Endothelial cell of umbilical vein (primary cell): ENCODE measurements around the gene MRO. TPM values are rescaled to one million over a fixed set of nuclear protein-coding genes. Genes with fewer than 3 reads are reported as not detected.

Source experiments
- BruUV-seq: library from RNA; stranded (reverse); fragments of 400-500 nt; replicated peaks from 2 replicates; lab custom pipeline; 2021; lab: Mats Ljungman, UMichigan
- CTCF ChIA-PET: fragments of 300-600, 350-600 bp; sonication (Branson Sonifier 250); formaldehyde crosslinking; loops from one replicate; lab custom pipeline; 2021; ENCODE audit warnings: antibody characterized with exemption, inconsistent platforms; lab: Charles Lee
- POLR2A ChIA-PET: fragments of 300-600, 350-600 bp; sonication (Branson Sonifier 250); formaldehyde crosslinking; loops from one replicate; lab custom pipeline; 2021; ENCODE audit warnings: antibody characterized with exemption, inconsistent platforms; lab: Charles Lee
- DNase-seq: peaks from one replicate; pipeline ENCODE4 v3.0.0-alpha.2; 2011; ENCODE audit warnings: low read depth, low spot score
- FAIRE-seq: peaks from 2 replicates; lab custom pipeline; 2011; peaks lifted over from hg19 to GRCh38; lab: Jason Lieb, UNC
- H2AFZ ChIP-seq: 2 replicates; pipeline ENCODE4 v1.6.0; 2012; ENCODE audit warnings: low read depth, low read length, control low read depth, inconsistent platforms
- H3K27ac ChIP-seq: 2 replicates; pipeline ENCODE4 v1.5.1; 2011; ENCODE audit warnings: low read depth, mild to moderate bottlenecking, control low read depth, low read length, moderate library complexity; ENCODE audit not compliant: insufficient read depth
- H3K27me3 ChIP-seq, 2 experiments: 2 replicates each; pipeline versions ENCODE4 v1.6.0 to v1.6.1; 2011; ENCODE audit warnings: low read length in 2 of 2, mixed read lengths in 1 of 2; ENCODE audit not compliant: control insufficient read depth in 2 of 2, insufficient read depth in 2 of 2
- H3K36me3 ChIP-seq, 2 experiments: 2 replicates in 1 of 2; 3 replicates in 1 of 2; pipeline ENCODE4 v1.5.1; 2011; ENCODE audit warnings: low read length in 2 of 2, mild to moderate bottlenecking in 1 of 2, moderate library complexity in 1 of 2; ENCODE audit not compliant: control insufficient read depth in 2 of 2, insufficient read depth in 2 of 2; ENCODE audit errors: extremely low read depth in 1 of 2
- H3K4me1 ChIP-seq: 3 replicates; pipeline ENCODE4 v1.5.1; 2011; ENCODE audit warnings: mild to moderate bottlenecking, low read length; ENCODE audit not compliant: control insufficient read depth, insufficient read depth; ENCODE audit errors: extremely low read depth
- H3K4me2 ChIP-seq: 2 replicates; pipeline ENCODE4 v1.6.1; 2011; ENCODE audit warnings: low read length, control low read depth, mixed read lengths; ENCODE audit not compliant: insufficient read depth
- H3K4me3 ChIP-seq, 3 experiments: fragments of 200-600 bp in 1 of 3; sonication (generic), shearing (Covaris generic) in 1 of 3; replicated peaks in 1 of 3; 2 replicates each; pipeline ENCODE4 v1.5.1; 2011 to 2016; ENCODE audit warnings: control low read depth in 3 of 3, low read length in 3 of 3, mild to moderate bottlenecking in 2 of 3, inconsistent platforms in 1 of 3, low read depth in 1 of 3, moderate library complexity in 1 of 3; ENCODE audit not compliant: insufficient read depth in 1 of 3
- H3K79me2 ChIP-seq: 2 replicates; pipeline ENCODE4 v1.6.0; 2012; ENCODE audit warnings: low read length, inconsistent platforms; ENCODE audit not compliant: control insufficient read depth, insufficient read depth
- H3K9ac ChIP-seq: replicated peaks from 2 replicates; pipeline ENCODE3; 2011; ENCODE audit warnings: low read length, control low read depth; ENCODE audit not compliant: insufficient read depth; ENCODE audit errors: extremely low read depth
- H3K9me1 ChIP-seq: replicated peaks from 3 replicates; pipeline ENCODE4 v1.6.0; 2011; ENCODE audit warnings: mild to moderate bottlenecking, low read length; ENCODE audit not compliant: control insufficient read depth, insufficient read depth; ENCODE audit errors: extremely low read depth
- H3K9me3 ChIP-seq: replicated peaks from 2 replicates; pipeline ENCODE4 v1.5.1; 2012; ENCODE audit warnings: low read length, inconsistent platforms; ENCODE audit not compliant: control insufficient read depth, insufficient read depth
- H4K20me1 ChIP-seq: replicated peaks from 2 replicates; pipeline ENCODE3; 2011; ENCODE audit warnings: mild to moderate bottlenecking, low read length; ENCODE audit not compliant: control insufficient read depth, insufficient read depth; ENCODE audit errors: extremely low read depth
- EZH2 ChIP-seq: IDR thresholded peaks from 2 replicates; pipeline ENCODE4 v1.6.1; 2012; ENCODE audit warnings: borderline replicate concordance, low read depth, mild to moderate bottlenecking, moderate library complexity, low read length, inconsistent platforms; ENCODE audit not compliant: severe bottlenecking
- FOS ChIP-seq: IDR thresholded peaks from 2 replicates; pipeline ENCODE4 v1.6.1; 2011; ENCODE audit warnings: mild to moderate bottlenecking, low read length, moderate library complexity, borderline replicate concordance; ENCODE audit not compliant: insufficient read depth
- GATA2 ChIP-seq: IDR thresholded peaks from 2 replicates; pipeline ENCODE4 v1.7.0; 2011; ENCODE audit warnings: low read depth, mild to moderate bottlenecking, moderate library complexity, mixed read lengths, low read length; ENCODE audit not compliant: insufficient read length, insufficient read depth
- JUN ChIP-seq: IDR thresholded peaks from 2 replicates; pipeline ENCODE4 v1.6.1; 2011; ENCODE audit warnings: borderline replicate concordance, low read depth; ENCODE audit not compliant: insufficient read length, insufficient read depth
- MAX ChIP-seq: IDR thresholded peaks from 2 replicates; pipeline ENCODE4 v1.6.1; 2011; ENCODE audit not compliant: insufficient read depth, insufficient read length
- MYC ChIP-seq: IDR thresholded peaks from one replicate; pipeline ENCODE4 v1.6.1; 2011; ENCODE audit warnings: mild to moderate bottlenecking, low read depth, low read length
- POLR2A ChIP-seq: IDR thresholded peaks from 2 replicates; pipeline ENCODE4 v1.6.1; 2012; ENCODE audit warnings: low read depth, mild to moderate bottlenecking, control low read depth, low read length
- POLR2AphosphoS5 ChIP-seq: IDR thresholded peaks from 2 replicates; pipeline ENCODE4 v1.6.1; 2012; ENCODE audit warnings: low read depth, mild to moderate bottlenecking, control low read depth, low read length, moderate library complexity; ENCODE audit not compliant: insufficient read depth
- dilution Hi-C: fragments of 300-500 bp; cut with MboI; formaldehyde crosslinking; loops from one replicate; pipeline ENCODE4 v1.15.0; 2019; ENCODE audit warnings: low sequenced_read_pairs; ENCODE audit not compliant: extremely low pct_ligation_motif_present
- intact Hi-C: fragments of 100-400 bp; cut with micrococcal nuclease; formaldehyde crosslinking; loops from one replicate; pipeline ENCODE4 v1.10.0; 2022
- polyA plus RNA-seq, 4 experiments: library from polyadenylated mRNA; depleted of rRNA in 3 of 4; stranded (reverse) in 3 of 4; unstranded in 1 of 4; fragments of >200 nt; gene quantifications; 2 replicates each; pipeline versions ENCODE4 v1.2.1 to v1.2.3, GENCODE V29; 2011 to 2012; ENCODE audit warnings: missing spikeins in 1 of 4
- total RNA-seq: library from RNA; stranded (reverse); gene quantifications from 2 replicates; pipeline ENCODE4 v1.2.3, GENCODE V29; 2021
- TF ChIP-seq, protein P1 (sequence below), 2 donors: IDR thresholded peaks; 1 replicate in 1 of 2; 2 replicates in 1 of 2; pipeline ENCODE4 v1.5.1; 2011; ENCODE audit warnings: low read length in 2 of 2, mild to moderate bottlenecking in 2 of 2, moderate library complexity in 2 of 2, control low read depth in 1 of 2, inconsistent platforms in 1 of 2, low read depth in 1 of 2; ENCODE audit not compliant: insufficient read depth in 1 of 2; ENCODE audit errors: extremely low read depth in 1 of 2

MRO gene
- total and polyA plus RNA-seq, 2 donors (not counting 3 experiments of a cell fraction or from before 2014, with no cell fraction given) = not detected

- Histone ChIP-seq H3K79me2 (no peaks in the 10 kb centered on the region), H4K20me1 (no peaks in the 10 kb centered on the region), H3K9me3 (no peaks in the 10 kb centered on the region), H2AFZ (no peak overlapping the region), H3K4me3 (no peak overlapping the region), H3K9me1 (no peaks in the 10 kb centered on the region), H3K4me1 (no peaks in the 10 kb centered on the region), H3K9ac (no peak overlapping the region), H3K4me2 (no peak overlapping the region), H3K27me3 (no peaks in the 10 kb centered on the region), H3K36me3 (no peaks in the 10 kb centered on the region), H3K27ac (no peak overlapping the region)
- ChIA-PET POLR2A (no interaction called here), CTCF (no interaction called here)
- FAIRE-seq (no peak), DNase-seq (no peak)
- BruUV-seq = no TSS peak
- dilution Hi-C loops (no loop called here), intact Hi-C loops (no loop called here)
- TF ChIP-seq POLR2AphosphoS5 = no peak
- TF ChIP-seq, protein P1, sequence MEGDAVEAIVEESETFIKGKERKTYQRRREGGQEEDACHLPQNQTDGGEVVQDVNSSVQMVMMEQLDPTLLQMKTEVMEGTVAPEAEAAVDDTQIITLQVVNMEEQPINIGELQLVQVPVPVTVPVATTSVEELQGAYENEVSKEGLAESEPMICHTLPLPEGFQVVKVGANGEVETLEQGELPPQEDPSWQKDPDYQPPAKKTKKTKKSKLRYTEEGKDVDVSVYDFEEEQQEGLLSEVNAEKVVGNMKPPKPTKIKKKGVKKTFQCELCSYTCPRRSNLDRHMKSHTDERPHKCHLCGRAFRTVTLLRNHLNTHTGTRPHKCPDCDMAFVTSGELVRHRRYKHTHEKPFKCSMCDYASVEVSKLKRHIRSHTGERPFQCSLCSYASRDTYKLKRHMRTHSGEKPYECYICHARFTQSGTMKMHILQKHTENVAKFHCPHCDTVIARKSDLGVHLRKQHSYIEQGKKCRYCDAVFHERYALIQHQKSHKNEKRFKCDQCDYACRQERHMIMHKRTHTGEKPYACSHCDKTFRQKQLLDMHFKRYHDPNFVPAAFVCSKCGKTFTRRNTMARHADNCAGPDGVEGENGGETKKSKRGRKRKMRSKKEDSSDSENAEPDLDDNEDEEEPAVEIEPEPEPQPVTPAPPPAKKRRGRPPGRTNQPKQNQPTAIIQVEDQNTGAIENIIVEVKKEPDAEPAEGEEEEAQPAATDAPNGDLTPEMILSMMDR (IDR thresholded peaks at IDR 0.05; ENCODE audit: extremely low read depth in 1 of 2, insufficient read depth in 1 of 2, low read depth in 1 of 2, low read length in 2 of 2) = no peak
- no peak for TF ChIP-seq MAX
Measured at GRCh38 chr18:50754297-50754696, 65.5 kb downstream of the MRO start.

DNA sequence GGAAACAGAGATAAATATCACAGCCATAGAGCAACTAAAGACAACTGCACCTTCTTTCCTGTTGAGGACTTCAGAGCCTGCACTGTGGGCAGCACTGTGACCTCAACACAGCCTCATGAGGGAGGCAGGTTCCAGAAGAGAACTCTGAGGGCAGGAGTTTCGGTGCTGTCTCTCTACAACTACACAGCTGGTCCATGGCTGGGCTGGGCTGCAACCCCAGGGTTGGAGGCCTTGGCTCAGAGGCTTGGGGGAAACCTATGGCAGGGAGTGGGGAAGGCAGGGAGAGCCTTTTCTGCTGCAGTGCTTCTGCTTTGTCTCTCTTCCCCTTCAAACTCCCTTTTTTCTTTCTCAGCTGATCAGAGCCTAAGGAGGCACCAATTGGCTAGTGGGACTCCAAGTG, 66.5 kb downstream of the MRO start:
- no TSS peak for BruUV-seq
- POLR2A ChIA-PET = no interaction called here
- TF ChIP-seq MAX (no peak), FOS (no peak), POLR2AphosphoS5 (no peak), JUN (no peak), EZH2 (no peak), MYC (no peak), GATA2 (no peak), POLR2A (no peak)
- TF ChIP-seq, protein P1 (IDR thresholded peaks at IDR 0.05; ENCODE audit: extremely low read depth in 1 of 2, insufficient read depth in 1 of 2, low read depth in 1 of 2, low read length in 2 of 2) = no peak

More for the DNA sequence above, 66.5 kb downstream of the MRO start:
- no peak for DNase-seq
- no peak for FAIRE-seq
- H3K9ac ChIP-seq = no peak overlapping the region
- H3K4me3 ChIP-seq = no peak overlapping the region
- H3K27ac ChIP-seq = no peak overlapping the region
- no peaks in the 10 kb centered on the region for H3K36me3 ChIP-seq
- H3K9me1 ChIP-seq = no peaks in the 10 kb centered on the region
- intact Hi-C loops = no loop called here
- H3K4me2 ChIP-seq = no peak overlapping the region
- no peaks in the 10 kb centered on the region for H4K20me1 ChIP-seq
- no peaks in the 10 kb centered on the region for H3K4me1 ChIP-seq
- CTCF ChIA-PET = no interaction called here
- dilution Hi-C loops = no loop called here
- H2AFZ ChIP-seq = no peak overlapping the region
- H3K9me3 ChIP-seq = no peaks in the 10 kb centered on the region
- no peaks in the 10 kb centered on the region for H3K79me2 ChIP-seq
- no peaks in the 10 kb centered on the region for H3K27me3 ChIP-seq
